Measurements from ENCODE around the gene CHST15.

GRCh38 chr10:123997013-123997412 is 96.4 kb downstream of the CHST15 start:
- TF ChIP-seq CTCF (IDR thresholded peaks at IDR 0.05) (no peak), POLR2A (IDR thresholded peaks at IDR 0.05) (no peak), POLR2AphosphoS5 (IDR thresholded peaks at IDR 0.05) (no peak)
